ENCODE data around the gene ACTN2.

Gene ACTN2

GRCh38 chr1:236741753-236742152 lies 55.5 kb downstream of the ACTN2 start:
- Histone ChIP-seq H3K9me3 (ENCODE audit: control insufficient read depth, insufficient read depth, low read length) (no peaks in the 10 kb centered on the region), H3K27me3 (ENCODE audit: control insufficient read depth, insufficient read depth, low read length) (no peaks in the 10 kb centered on the region), H3K36me3 (ENCODE audit: control insufficient read depth, insufficient read depth, low read length) (no peaks in the 10 kb centered on the region), H3K27ac (ENCODE audit: low read depth, low read length) (no peak overlapping the region), H3K4me3 (ENCODE audit: low read depth, low read length) (no peak overlapping the region), H3K4me1 (ENCODE audit: control insufficient read depth, insufficient read depth, low read length) (peaks cover 7% of the 10 kb centered on the region; the same call in 1 of the 2 replicates), H3K9ac (ENCODE audit: low read depth, low read length) (no peak overlapping the region)

GRCh38 chr1:236742421-236743160 lies 56.3 kb downstream of the ACTN2 start:
- no peaks in the 10 kb centered on the region for H3K36me3 ChIP-seq (ENCODE audit: control insufficient read depth, insufficient read depth, low read length)
- H3K4me1 ChIP-seq (ENCODE audit: control insufficient read depth, insufficient read depth, low read length), result peaks cover 4% of the 10 kb centered on the region; the same call in 1 of the 2 replicates
- H3K27ac ChIP-seq (ENCODE audit: low read depth, low read length), result no peak overlapping the region
- H3K27me3 ChIP-seq (ENCODE audit: control insufficient read depth, insufficient read depth, low read length), result no peaks in the 10 kb centered on the region
- H3K4me3 ChIP-seq (ENCODE audit: low read depth, low read length), result no peak overlapping the region
- no peak overlapping the region for H3K9ac ChIP-seq (ENCODE audit: low read depth, low read length)
- H3K9me3 ChIP-seq (ENCODE audit: control insufficient read depth, insufficient read depth, low read length), result no peaks in the 10 kb centered on the region

- no peak overlapping the region for H3K27ac ChIP-seq (ENCODE audit: low read depth, low read length)
- no peaks in the 10 kb centered on the region for H3K36me3 ChIP-seq (ENCODE audit: control insufficient read depth, insufficient read depth, low read length)
- no peak overlapping the region for H3K9ac ChIP-seq (ENCODE audit: low read depth, low read length)
- H3K4me3 ChIP-seq (ENCODE audit: low read depth, low read length), result no peak overlapping the region
- H3K9me3 ChIP-seq (ENCODE audit: control insufficient read depth, insufficient read depth, low read length), result no peaks in the 10 kb centered on the region
- H3K27me3 ChIP-seq (ENCODE audit: control insufficient read depth, insufficient read depth, low read length), result no peaks in the 10 kb centered on the region
- H3K4me1 ChIP-seq (ENCODE audit: control insufficient read depth, insufficient read depth, low read length), result no peaks in the 10 kb centered on the region
Observed at GRCh38 chr1:236744533-236744932, 58.2 kb downstream of the ACTN2 start.

GRCh38 chr1:236746785-236747184 lies 60.5 kb downstream of the ACTN2 start:
- Histone ChIP-seq H3K4me1 (ENCODE audit: control insufficient read depth, insufficient read depth, low read length) (no peaks in the 10 kb centered on the region), H3K9me3 (ENCODE audit: control insufficient read depth, insufficient read depth, low read length) (no peaks in the 10 kb centered on the region), H3K4me3 (ENCODE audit: low read depth, low read length) (no peak overlapping the region), H3K36me3 (ENCODE audit: control insufficient read depth, insufficient read depth, low read length) (no peaks in the 10 kb centered on the region), H3K27ac (ENCODE audit: low read depth, low read length) (no peak overlapping the region), H3K9ac (ENCODE audit: low read depth, low read length) (no peak overlapping the region), H3K27me3 (ENCODE audit: control insufficient read depth, insufficient read depth, low read length) (no peaks in the 10 kb centered on the region)

GRCh38 chr1:236747311-236747985 lies 61.1 kb downstream of the ACTN2 start:
- H3K9ac ChIP-seq (ENCODE audit: low read depth, low read length), result no peak overlapping the region
- H3K27ac ChIP-seq (ENCODE audit: low read depth, low read length), result no peak overlapping the region
- no peaks in the 10 kb centered on the region for H3K4me1 ChIP-seq (ENCODE audit: control insufficient read depth, insufficient read depth, low read length)
- H3K27me3 ChIP-seq (ENCODE audit: control insufficient read depth, insufficient read depth, low read length), result no peaks in the 10 kb centered on the region
- no peaks in the 10 kb centered on the region for H3K36me3 ChIP-seq (ENCODE audit: control insufficient read depth, insufficient read depth, low read length)
- no peaks in the 10 kb centered on the region for H3K9me3 ChIP-seq (ENCODE audit: control insufficient read depth, insufficient read depth, low read length)
- H3K4me3 ChIP-seq (ENCODE audit: low read depth, low read length), result no peak overlapping the region

GRCh38 chr1:236748268-236748870 lies 62.1 kb downstream of the ACTN2 start:
- Histone ChIP-seq H3K36me3 (ENCODE audit: control insufficient read depth, insufficient read depth, low read length) (no peaks in the 10 kb centered on the region), H3K27ac (ENCODE audit: low read depth, low read length) (no peak overlapping the region), H3K9me3 (ENCODE audit: control insufficient read depth, insufficient read depth, low read length) (no peaks in the 10 kb centered on the region), H3K4me1 (ENCODE audit: control insufficient read depth, insufficient read depth, low read length) (no peaks in the 10 kb centered on the region), H3K4me3 (ENCODE audit: low read depth, low read length) (no peak overlapping the region), H3K9ac (ENCODE audit: low read depth, low read length) (no peak overlapping the region), H3K27me3 (ENCODE audit: control insufficient read depth, insufficient read depth, low read length) (no peaks in the 10 kb centered on the region)

- no peaks in the 10 kb centered on the region for H3K9me3 ChIP-seq (ENCODE audit: control insufficient read depth, insufficient read depth, low read length)
- H3K27me3 ChIP-seq (ENCODE audit: control insufficient read depth, insufficient read depth, low read length), result no peaks in the 10 kb centered on the region
- H3K36me3 ChIP-seq (ENCODE audit: control insufficient read depth, insufficient read depth, low read length), result peaks cover 6% of the 10 kb centered on the region; the same call in 1 of the 2 replicates
- no peaks in the 10 kb centered on the region for H3K4me1 ChIP-seq (ENCODE audit: control insufficient read depth, insufficient read depth, low read length)
- H3K9ac ChIP-seq (ENCODE audit: low read depth, low read length), result no peak overlapping the region
- no peak overlapping the region for H3K27ac ChIP-seq (ENCODE audit: low read depth, low read length)
- H3K4me3 ChIP-seq (ENCODE audit: low read depth, low read length), result no peak overlapping the region
Observed at GRCh38 chr1:236750928-236751327, 64.6 kb downstream of the ACTN2 start.

- Histone ChIP-seq H3K27ac (ENCODE audit: low read depth, low read length) (no peak overlapping the region), H3K36me3 (ENCODE audit: control insufficient read depth, insufficient read depth, low read length) (peaks cover 6% of the 10 kb centered on the region; the same call in 1 of the 2 replicates), H3K27me3 (ENCODE audit: control insufficient read depth, insufficient read depth, low read length) (no peaks in the 10 kb centered on the region)
Observed at GRCh38 chr1:236751385-236751784, 65.1 kb downstream of the ACTN2 start.

GRCh38 chr1:236751935-236752334 lies 65.6 kb downstream of the ACTN2 start:
- Histone ChIP-seq H3K4me3 (ENCODE audit: low read depth, low read length) (no peak overlapping the region), H3K4me1 (ENCODE audit: control insufficient read depth, insufficient read depth, low read length) (no peaks in the 10 kb centered on the region), H3K9ac (ENCODE audit: low read depth, low read length) (no peak overlapping the region), H3K27me3 (ENCODE audit: control insufficient read depth, insufficient read depth, low read length) (no peaks in the 10 kb centered on the region), H3K36me3 (ENCODE audit: control insufficient read depth, insufficient read depth, low read length) (peaks cover 6% of the 10 kb centered on the region; the same call in 1 of the 2 replicates), H3K9me3 (ENCODE audit: control insufficient read depth, insufficient read depth, low read length) (no peaks in the 10 kb centered on the region), H3K27ac (ENCODE audit: low read depth, low read length) (no peak overlapping the region)

More at GRCh38 chr1:236751385-236751784, 65.1 kb downstream of the ACTN2 start:
- Histone ChIP-seq H3K9ac (ENCODE audit: low read depth, low read length) (no peak overlapping the region), H3K4me1 (ENCODE audit: control insufficient read depth, insufficient read depth, low read length) (no peaks in the 10 kb centered on the region), H3K9me3 (ENCODE audit: control insufficient read depth, insufficient read depth, low read length) (no peaks in the 10 kb centered on the region), H3K4me3 (ENCODE audit: low read depth, low read length) (no peak overlapping the region)

- H3K27me3 ChIP-seq (ENCODE audit: control insufficient read depth, insufficient read depth, low read length), result no peaks in the 10 kb centered on the region
- H3K9me3 ChIP-seq (ENCODE audit: control insufficient read depth, insufficient read depth, low read length), result no peaks in the 10 kb centered on the region
- H3K4me1 ChIP-seq (ENCODE audit: control insufficient read depth, insufficient read depth, low read length), result no peaks in the 10 kb centered on the region
- no peak overlapping the region for H3K27ac ChIP-seq (ENCODE audit: low read depth, low read length)
- H3K9ac ChIP-seq (ENCODE audit: low read depth, low read length), result no peak overlapping the region
- no peak overlapping the region for H3K4me3 ChIP-seq (ENCODE audit: low read depth, low read length)
- peaks cover 13% of the 10 kb centered on the region for H3K36me3 ChIP-seq (ENCODE audit: control insufficient read depth, insufficient read depth, low read length)
Observed at GRCh38 chr1:236753516-236753915, 67.2 kb downstream of the ACTN2 start.

- H3K36me3 ChIP-seq (ENCODE audit: control insufficient read depth, insufficient read depth, low read length), result peaks cover 13% of the 10 kb centered on the region
Observed at GRCh38 chr1:236753964-236754363, 67.7 kb downstream of the ACTN2 start.

More at GRCh38 chr1:236753964-236754363, 67.7 kb downstream of the ACTN2 start:
- Histone ChIP-seq H3K27ac (ENCODE audit: low read depth, low read length) (no peak overlapping the region), H3K4me1 (ENCODE audit: control insufficient read depth, insufficient read depth, low read length) (no peaks in the 10 kb centered on the region), H3K9me3 (ENCODE audit: control insufficient read depth, insufficient read depth, low read length) (no peaks in the 10 kb centered on the region), H3K9ac (ENCODE audit: low read depth, low read length) (no peak overlapping the region), H3K27me3 (ENCODE audit: control insufficient read depth, insufficient read depth, low read length) (no peaks in the 10 kb centered on the region), H3K4me3 (ENCODE audit: low read depth, low read length) (no peak overlapping the region)
